Measurements from ENCODE around the gene ZNF664. TPM values are rescaled to one million over a fixed set of nuclear protein-coding genes. Genes with fewer than 3 reads are reported as not detected.

The ZNF664 gene
- total and polyA plus RNA-seq, 2 of the 8 experiments (the other 6 are each of a cell fraction or from before 2014, with no cell fraction given) = 22.8 to 51.4 TPM

- H3K4ac ChIP-seq (replicated peaks; ENCODE audit: insufficient read length, low read depth, low read length) = no peak overlapping the region
- H3K79me1 ChIP-seq (ENCODE audit: low read depth, low read length) = no peaks in the 10 kb centered on the region
- H2BK12ac ChIP-seq (ENCODE audit: low read depth, low read length) = no peak overlapping the region
- DNase-seq (ENCODE audit: low read depth in 1 of 2, low spot score in 2 of 2) = no peak
- H3K27me3 ChIP-seq (replicated peaks in 1 of 4; ENCODE audit: control insufficient read depth in 3 of 4, extremely low read depth in 1 of 4, insufficient read depth in 3 of 4, low read length in 3 of 4) = peaks cover 3 to 28% (median 14%) of the 10 kb centered on the region in 4 experiments
- no peaks in the 10 kb centered on the region for H3K9me3 ChIP-seq (ENCODE audit: insufficient read depth in 2 of 2, low read depth in 1 of 2, low read length in 1 of 2)
- no peaks in the 10 kb centered on the region for H3K23me2 ChIP-seq (ENCODE audit: low read depth, low read length)
- H4K20me1 ChIP-seq (replicated peaks in 1 of 2; ENCODE audit: control insufficient read depth in 1 of 2, insufficient read depth in 2 of 2, low read length in 2 of 2) = peaks cover 4 to 6% of the 10 kb centered on the region in 2 experiments
- H3K4me2 ChIP-seq (ENCODE audit: insufficient read depth in 1 of 2, low read depth in 2 of 2, low read length in 2 of 2) = no peak overlapping the region
- no peak overlapping the region for H2BK5ac ChIP-seq (ENCODE audit: low read depth, low read length)
- no peak overlapping the region for H2BK120ac ChIP-seq (replicated peaks; ENCODE audit: low read depth, low read length)
- H2BK15ac ChIP-seq (ENCODE audit: low read length) = no peak overlapping the region
- H2AK5ac ChIP-seq (ENCODE audit: low read depth, low read length) = no peak overlapping the region
- H3K14ac ChIP-seq (ENCODE audit: insufficient read length) = no peak overlapping the region
- ChIA-PET CTCF (ENCODE audit: partially characterized antibody) (interaction anchor here (0.8 to 2.1 kb wide), 6 partner anchors 15 to 156 kb away, joined by 3 to 9 read pairs (median 4); no protein-coding TSS in a partner anchor), POLR2A (ENCODE audit: partially characterized antibody) (no interaction called here)
- H3K56ac ChIP-seq (replicated peaks; ENCODE audit: insufficient read length, low read depth, low read length) = no peak overlapping the region
- H2BK20ac ChIP-seq (ENCODE audit: low read length) = no peak overlapping the region
- no peak overlapping the region for H4K5ac ChIP-seq (ENCODE audit: insufficient read length, low read depth, low read length)
- no peak overlapping the region for H3K18ac ChIP-seq (ENCODE audit: extremely low read depth, low read length)
- H3K27ac ChIP-seq (ENCODE audit: low read depth, low read length) = no peak overlapping the region
- no peak overlapping the region for H3K23ac ChIP-seq (ENCODE audit: insufficient read length)
- no peaks in the 10 kb centered on the region for H3K4me1 ChIP-seq (replicated peaks in 1 of 4; ENCODE audit: control insufficient read depth in 3 of 4, insufficient read depth in 4 of 4, low read length in 3 of 4)
- no peak overlapping the region for H3K9ac ChIP-seq (replicated peaks in 1 of 4; ENCODE audit: extremely low read depth in 1 of 4, low read depth in 3 of 4, low read length in 3 of 4)
- whole genome bisulfite sequencing, 2 experiments (ENCODE audit: extremely low coverage in 1 of 2, insufficient coverage in 1 of 2, insufficient read length in 1 of 2, insufficient replicate concordance in 2 of 2, low coverage in 1 of 2, low lambda C conversion rate in 2 of 2, missing lambda C conversion rate in 1 of 2) = 82% methylated on average over 9 of the region's 9 CpGs; no CpG with 5 or more reads in 1 of the 2 experiments
- no peak overlapping the region for H2AFZ ChIP-seq (ENCODE audit: low read length)
- H4K91ac ChIP-seq (replicated peaks; ENCODE audit: insufficient read length, low read length) = no peak overlapping the region
- no peaks in the 10 kb centered on the region for H3K36me3 ChIP-seq (ENCODE audit: control insufficient read depth in 2 of 4, insufficient read depth in 4 of 4, low read length in 3 of 4)
- no peaks in the 10 kb centered on the region for H3K79me2 ChIP-seq (ENCODE audit: control insufficient read depth in 1 of 2, insufficient read depth in 2 of 2, low read length in 2 of 2)
- H4K8ac ChIP-seq (ENCODE audit: extremely low read depth, insufficient read depth, low read length) = no peak overlapping the region
- H3K4me3 ChIP-seq (ENCODE audit: extremely low read depth in 1 of 4, insufficient read depth in 2 of 4, low read depth in 3 of 4, low read length in 4 of 4) = no peak overlapping the region
- FAIRE-seq = no peak
- TF ChIP-seq EP300 (IDR thresholded peaks at IDR 0.05; ENCODE audit: borderline replicate concordance in 1 of 2, low read depth in 2 of 2, low read length in 2 of 2) (no peak), EGR1 (IDR thresholded peaks at IDR 0.05; ENCODE audit: borderline replicate concordance, low read depth, low read length) (no peak), BACH1 (IDR thresholded peaks at IDR 0.05; ENCODE audit: low read length) (no peak), EZH2 (IDR thresholded peaks at IDR 0.05; ENCODE audit: low read depth, low read length, severe bottlenecking) (no peak)
These were observed 16.8 kb upstream of the ZNF664 start for GRCh38 chr12:123956249-123956648.
